GM12878 (cell line): ENCODE measurements around the gene AMN1. TPM values are rescaled to one million over a fixed set of nuclear protein-coding genes. Genes with fewer than 3 reads are reported as not detected.

Experiments
- ATAC-seq: fragments of 200-7000 bp; cut with Tn5 transposase; 3 replicates; pipeline ENCODE4 v1.9.1; 2020; ENCODE audit warnings: mild to moderate bottlenecking, moderate library complexity
- BruUV-seq: library from RNA; stranded (reverse); fragments of 400-500 nt; replicated peaks from 2 replicates; lab custom pipeline; 2021; lab: Mats Ljungman, UMichigan
- CTCF ChIA-PET: fragments of 300-600 bp; sonication (Branson Sonifier 250); formaldehyde crosslinking; extraction: SDS; loops from one replicate; lab custom pipeline; 2021; ENCODE audit warnings: inconsistent platforms; lab: Yijun Ruan, JAX
- POLR2A ChIA-PET: fragments of 350-600 bp; formaldehyde crosslinking; extraction: SDS; loops from one replicate; lab custom pipeline; 2021; ENCODE audit warnings: inconsistent platforms; lab: Charles Lee
- RAD21 ChIA-PET: fragments of 300-600 bp; sonication (Branson Sonifier 250); formaldehyde crosslinking; loops from one replicate; lab custom pipeline; 2023; ENCODE audit warnings: antibody characterized with exemption; ENCODE audit not compliant: unreplicated experiment; lab: Charles Lee
- SMC1A ChIA-PET: fragments of 300-600 bp; sonication (Branson Sonifier 250); formaldehyde crosslinking; loops from one replicate; lab custom pipeline; 2023; ENCODE audit not compliant: unreplicated experiment, uncharacterized antibody; lab: Charles Lee
- DNase-seq: peaks from one replicate; pipeline ENCODE4 v3.0.0-alpha.2; 2011; ENCODE audit warnings: low read depth, low spot score
- FAIRE-seq: peaks from 3 replicates; lab custom pipeline; 2011; peaks lifted over from hg19 to GRCh38; lab: Jason Lieb, UNC
- H2AFZ ChIP-seq: 2 replicates; pipeline ENCODE4 v1.6.0; 2011; ENCODE audit warnings: low read depth, low read length, control low read depth; ENCODE audit not compliant: control insufficient read depth
- H3K27ac ChIP-seq: 2 replicates; pipeline ENCODE4 v1.5.1; 2011; ENCODE audit warnings: control low read depth; ENCODE audit not compliant: control insufficient read depth, insufficient read depth
- H3K27me3 ChIP-seq, 2 experiments: replicated peaks in 1 of 2; 2 replicates each; pipeline versions ENCODE4 v1.6.0 to v1.6.1; 2011; ENCODE audit warnings: low read length in 1 of 2; ENCODE audit not compliant: control insufficient read depth in 2 of 2, insufficient read depth in 2 of 2
- H3K36me3 ChIP-seq, 2 experiments: 2 replicates each; pipeline ENCODE4 v1.5.1; 2011; ENCODE audit warnings: low read length in 1 of 2; ENCODE audit not compliant: control insufficient read depth in 2 of 2, insufficient read depth in 2 of 2
- H3K4me1 ChIP-seq: 2 replicates; pipeline ENCODE4 v1.6.1; 2011; ENCODE audit warnings: mild to moderate bottlenecking, low read length, moderate library complexity, mixed read lengths; ENCODE audit not compliant: control insufficient read depth, insufficient read depth
- H3K4me2 ChIP-seq: 2 replicates; pipeline ENCODE4 v1.6.0; 2011; ENCODE audit warnings: control low read depth; ENCODE audit not compliant: control insufficient read depth, insufficient read depth
- H3K4me3 ChIP-seq: fragments of 200-600 bp; sonication (generic); 2 replicates; pipeline ENCODE4 v1.5.1; 2016
- H3K79me2 ChIP-seq: 2 replicates; pipeline ENCODE4 v1.6.0; 2011; ENCODE audit warnings: low read length; ENCODE audit not compliant: control insufficient read depth, insufficient read depth
- H3K9ac ChIP-seq: 2 replicates; pipeline ENCODE4 v1.8.0; 2011; ENCODE audit warnings: low read length, control low read depth, mixed read lengths; ENCODE audit not compliant: control insufficient read depth, insufficient read depth
- H3K9me3 ChIP-seq: replicated peaks from 3 replicates; pipeline ENCODE4 v1.5.1; 2011; ENCODE audit warnings: mild to moderate bottlenecking, low read length; ENCODE audit not compliant: control insufficient read depth, insufficient read depth
- H4K20me1 ChIP-seq: 2 replicates; pipeline ENCODE4 v1.6.0; 2011; ENCODE audit not compliant: control insufficient read depth, insufficient read depth
- BACH1 ChIP-seq: fragments of 450-650 bp; IDR thresholded peaks from 2 replicates; pipeline ENCODE4 v1.6.1; 2017; ENCODE audit warnings: mild to moderate bottlenecking, borderline replicate concordance
- CBFB ChIP-seq: IDR thresholded peaks from 2 replicates; pipeline ENCODE4 v1.6.1; 2016; ENCODE audit warnings: antibody characterized with exemption, low read depth
- CTCF ChIP-seq, 3 experiments: IDR thresholded peaks in 2 of 3; conservative IDR thresholded peaks in 1 of 3; 2 replicates each; pipeline ENCODE4 v1.5.1; 2011; ENCODE audit warnings: low read depth in 3 of 3, low read length in 3 of 3, mild to moderate bottlenecking in 3 of 3, control low read depth in 2 of 3, moderate library complexity in 2 of 3, inconsistent platforms in 1 of 3, mixed read lengths in 1 of 3; ENCODE audit not compliant: control insufficient read depth in 2 of 3, insufficient read depth in 1 of 3; ENCODE audit errors: extremely low read depth in 1 of 3
- CUX1 ChIP-seq: IDR thresholded peaks from 2 replicates; pipeline ENCODE4 v1.6.1; 2012; ENCODE audit warnings: improper control_type of control experiment, low read depth, low read length; ENCODE audit not compliant: insufficient replicate concordance
- FOS ChIP-seq: IDR thresholded peaks from 3 replicates; pipeline ENCODE4 v1.6.1; 2011; ENCODE audit warnings: borderline replicate concordance; ENCODE audit not compliant: insufficient read length; ENCODE audit errors: extremely low read depth
- GATAD2B ChIP-seq: fragments of 450-650 bp; conservative IDR thresholded peaks from 2 replicates; pipeline ENCODE4 v1.6.1; 2017; ENCODE audit warnings: low read depth, mild to moderate bottlenecking, moderate library complexity
- JUND ChIP-seq: IDR thresholded peaks from 2 replicates; pipeline ENCODE4 v1.6.1; 2012; ENCODE audit warnings: low read depth, mild to moderate bottlenecking, low read length, improper control_type of control experiment, moderate library complexity
- KAT2A ChIP-seq: conservative IDR thresholded peaks from 2 replicates; pipeline ENCODE4 v1.6.1; 2011; ENCODE audit warnings: low read depth, low read length; ENCODE audit not compliant: control insufficient read depth
- MAX ChIP-seq: IDR thresholded peaks from 2 replicates; pipeline ENCODE4 v1.6.1; 2012; ENCODE audit warnings: low read depth, low read length, improper control_type of control experiment
- MXI1 ChIP-seq: fragments of 150-350 bp; IDR thresholded peaks from 2 replicates; pipeline ENCODE4 v1.6.1; 2011; ENCODE audit warnings: low read depth, mild to moderate bottlenecking, inconsistent platforms, low read length, improper control_type of control experiment
- REST ChIP-seq: IDR thresholded peaks from 2 replicates; pipeline ENCODE4 v1.6.1; 2012; ENCODE audit warnings: mild to moderate bottlenecking, low read depth, low read length
- TAF1 ChIP-seq: IDR thresholded peaks from 2 replicates; pipeline ENCODE4 v1.6.1; 2011; ENCODE audit warnings: mild to moderate bottlenecking, low read depth, low read length, borderline replicate concordance
- TBL1XR1 ChIP-seq: IDR thresholded peaks from 2 replicates; pipeline ENCODE4 v1.6.1; 2012; ENCODE audit warnings: low read depth, low read length, improper control_type of control experiment
- WGBS: methylation state at CpG from one replicate; pipeline ENCODE4 v1.1.6; 2016; ENCODE audit warnings: low lambda C conversion rate; ENCODE audit not compliant: insufficient replicate concordance, insufficient coverage; ENCODE audit errors: missing lambda C conversion rate; 5-methylcytosine and 5-hydroxymethylcytosine counted together
- in situ Hi-C: fragments of 300-500 bp; cut with MboI; formaldehyde crosslinking; loops from 9 replicates; pipeline ENCODE4 v1.14.3; 2018; ENCODE audit warnings: mixed read lengths
- intact Hi-C: fragments of 100-400 bp; cut with micrococcal nuclease; formaldehyde crosslinking; loops from one replicate; pipeline ENCODE4 v1.14.2; 2022; ENCODE audit not compliant: unreplicated experiment
- polyA plus RNA-seq, 11 experiments: library from polyadenylated mRNA; depleted of rRNA in 4 of 11; unstranded in 6 of 11; stranded (reverse) in 5 of 11; fragments of >200 nt; fragmentation: Nextera tagmentation in 4 of 11; fragmentation: Illumina TruSeq in 1 of 11; extraction: Ambion mirVana in 4 of 11; extraction: Trizol in 1 of 11; gene quantifications; 1 replicate in 1 of 11; 2 replicates in 10 of 11; pipeline versions ENCODE4 v1.2.1 to v1.2.3, GENCODE V29; 2011 to 2016; ENCODE audit warnings: inconsistent platforms in 2 of 11, missing spikeins in 2 of 11, low read depth in 1 of 11
- total RNA-seq, 4 experiments: library from RNA; depleted of rRNA in 3 of 4; stranded (reverse); fragments of >200 nt in 3 of 4; fragmentation: Illumina TruSeq in 1 of 4; extraction: Trizol in 1 of 4; gene quantifications; 2 replicates each; pipeline versions ENCODE4 v1.2.1 to v1.2.3, GENCODE V29; 2013 to 2021

AMN1 gene
- total and polyA plus RNA-seq, 10 of the 15 experiments (the other 5 are each of a cell fraction or from before 2014, with no cell fraction given): 5.4 to 19.3 (median 9.3) TPM

- intact Hi-C loops: no loop called here
- peaks cover 6% of the 10 kb centered on the region; the same call in 2 of the 3 replicates for H3K9me3 ChIP-seq
- H3K9ac ChIP-seq: no peak overlapping the region
- no TSS peak for BruUV-seq
- ChIA-PET SMC1A (no interaction called here), POLR2A (no interaction called here), CTCF (no interaction called here), RAD21 (no interaction called here)
- FAIRE-seq: no peak
- no peaks in the 10 kb centered on the region for H3K79me2 ChIP-seq
- no peaks in the 10 kb centered on the region for H4K20me1 ChIP-seq
- H3K27me3 ChIP-seq: no peaks in the 10 kb centered on the region
- no peaks in the 10 kb centered on the region for H3K36me3 ChIP-seq
- no peak overlapping the region for H3K4me2 ChIP-seq
- no peak overlapping the region for H3K4me3 ChIP-seq
- WGBS: 68% methylated on average over 5 of the region's 5 CpGs
- no peak overlapping the region for H2AFZ ChIP-seq
- no peak overlapping the region for H3K27ac ChIP-seq
- ATAC-seq: no peak
- in situ Hi-C loops: no loop called here
- DNase-seq: no peak
- peaks cover 8% of the 10 kb centered on the region; the same call in 1 of the 2 replicates for H3K4me1 ChIP-seq
- TF ChIP-seq CTCF (IDR thresholded peaks at IDR 0.05 in 2 of 3, conservative IDR thresholded peaks at IDR 0.05 in 1 of 3; ENCODE audit: control insufficient read depth in 2 of 3, extremely low read depth in 1 of 3, insufficient read depth in 1 of 3, low read depth in 3 of 3, low read length in 3 of 3) (no peak), TBL1XR1 (no peak), BACH1 (no peak), JUND (no peak), FOS (no peak), MAX (no peak), GATAD2B (no peak), REST (no peak), TAF1 (no peak), CBFB (no peak), MXI1 (no peak), KAT2A (no peak), CUX1 (no peak)
These were observed 101.3 kb downstream of the AMN1 start for GRCh38 chr12:31627456-31628054.
